ENCODE results near the gene CYFIP2.

CYFIP2 gene

GRCh38 chr5:157358871-157359270 is 92.9 kb downstream of the CYFIP2 start:
- no peaks in the 10 kb centered on the region for H3K9me3 Mint-ChIP-seq

GRCh38 chr5:157359356-157360055 is 93.6 kb downstream of the CYFIP2 start:
- no peak for TF ChIP-seq CTCF (IDR thresholded peaks at IDR 0.05)
- Mint-ChIP-seq H3K9me3 (no peaks in the 10 kb centered on the region), H3K36me3 (ENCODE audit: low read depth) (peaks cover 9% of the 10 kb centered on the region), H3K27ac (no peak overlapping the region), H3K4me3 (no peak overlapping the region), H3K4me1 (peaks cover 10% of the 10 kb centered on the region), H3K27me3 (ENCODE audit: low read depth, poor library complexity) (peaks cover 4% of the 10 kb centered on the region)
- DNase-seq = no peak

More at GRCh38 chr5:157358871-157359270, 92.9 kb downstream of the CYFIP2 start:
- no peak for TF ChIP-seq CTCF (IDR thresholded peaks at IDR 0.05)
- peaks cover 9% of the 10 kb centered on the region for H3K36me3 Mint-ChIP-seq (ENCODE audit: low read depth)
- no peak for DNase-seq
- peaks cover 4% of the 10 kb centered on the region for H3K27me3 Mint-ChIP-seq (ENCODE audit: low read depth, poor library complexity)
- no peak overlapping the region for H3K27ac Mint-ChIP-seq
- H3K4me1 Mint-ChIP-seq = peaks cover 10% of the 10 kb centered on the region
- no peak overlapping the region for H3K4me3 Mint-ChIP-seq

- no peak for DNase-seq
- peak overlapping the region; percentile 37 for H3K27ac Mint-ChIP-seq
Observed at GRCh38 chr5:157362012-157362411, 96.1 kb downstream of the CYFIP2 start.

GRCh38 chr5:157362502-157362901 is 96.6 kb downstream of the CYFIP2 start:
- Mint-ChIP-seq H3K27ac (peak overlapping the region; percentile 23), H3K4me1 (peaks cover 17% of the 10 kb centered on the region), H3K27me3 (ENCODE audit: low read depth, poor library complexity) (peaks cover 4% of the 10 kb centered on the region), H3K9me3 (no peaks in the 10 kb centered on the region), H3K4me3 (no peak overlapping the region), H3K36me3 (ENCODE audit: low read depth) (peaks cover 9% of the 10 kb centered on the region)
- no peak for DNase-seq
- TF ChIP-seq CTCF (IDR thresholded peaks at IDR 0.05) = no peak

More at GRCh38 chr5:157362012-157362411, 96.1 kb downstream of the CYFIP2 start:
- peaks cover 16% of the 10 kb centered on the region for H3K4me1 Mint-ChIP-seq
- no peak overlapping the region for H3K4me3 Mint-ChIP-seq
- H3K36me3 Mint-ChIP-seq (ENCODE audit: low read depth) = peaks cover 9% of the 10 kb centered on the region
- H3K27me3 Mint-ChIP-seq (ENCODE audit: low read depth, poor library complexity) = peaks cover 4% of the 10 kb centered on the region
- H3K9me3 Mint-ChIP-seq = no peaks in the 10 kb centered on the region
- TF ChIP-seq CTCF (IDR thresholded peaks at IDR 0.05) = no peak

- Mint-ChIP-seq H3K36me3 (ENCODE audit: low read depth) (peaks cover 9% of the 10 kb centered on the region), H3K27ac (no peak overlapping the region), H3K4me3 (no peak overlapping the region), H3K4me1 (peaks cover 17% of the 10 kb centered on the region), H3K9me3 (no peaks in the 10 kb centered on the region), H3K27me3 (ENCODE audit: low read depth, poor library complexity) (peaks cover 4% of the 10 kb centered on the region)
- TF ChIP-seq CTCF (IDR thresholded peaks at IDR 0.05) = no peak
- DNase-seq = no peak
Observed at GRCh38 chr5:157362982-157363381, 97.1 kb downstream of the CYFIP2 start.

- Mint-ChIP-seq H3K4me3 (no peak overlapping the region), H3K27ac (no peak overlapping the region)
Observed at GRCh38 chr5:157365732-157366131, 99.8 kb downstream of the CYFIP2 start.

More at GRCh38 chr5:157365732-157366131, 99.8 kb downstream of the CYFIP2 start:
- no peak for TF ChIP-seq CTCF (IDR thresholded peaks at IDR 0.05)
- no peaks in the 10 kb centered on the region for H3K36me3 Mint-ChIP-seq (ENCODE audit: low read depth)
- H3K9me3 Mint-ChIP-seq = no peaks in the 10 kb centered on the region
- no peak for DNase-seq
- H3K4me1 Mint-ChIP-seq = peaks cover 40% of the 10 kb centered on the region
- H3K27me3 Mint-ChIP-seq (ENCODE audit: low read depth, poor library complexity) = peaks cover 3% of the 10 kb centered on the region
